Natural killer cell (primary cell): ENCODE data around the gene CHRNA3. TPM values are rescaled to one million over a fixed set of nuclear protein-coding genes. Genes with fewer than 3 reads are reported as not detected.

Experiments used
- ATAC-seq, 3 donors: fragments of 150-1000 bp in 2 of 3; fragments of 200-7000 bp in 1 of 3; cut with Tn5 transposase; 1 replicate in 1 of 3; 2 replicates in 2 of 3; pipeline ENCODE4 v1.10.0; 2021; ENCODE audit warnings: mild to moderate bottlenecking in 2 of 3, moderate library complexity in 2 of 3
- DNase-seq, 2 donors: peaks; one replicate each; pipeline versions ENCODE4 v3.0.0 to v3.0.0-alpha.2; 2013 to 2021; ENCODE audit warnings: mixed read lengths in 1 of 2
- H3K27ac ChIP-seq: one replicate; pipeline ENCODE4 v1.5.1; 2013; ENCODE audit warnings: mild to moderate bottlenecking, low read length
- H3K27me3 ChIP-seq: one replicate; pipeline ENCODE4 v1.6.1; 2013; ENCODE audit warnings: low read length; ENCODE audit not compliant: control insufficient read depth, insufficient read depth
- H3K36me3 ChIP-seq: one replicate; pipeline ENCODE4 v1.6.1; 2013; ENCODE audit warnings: low read length; ENCODE audit not compliant: control insufficient read depth, insufficient read depth
- H3K4me1 ChIP-seq: one replicate; pipeline ENCODE4 v1.6.1; 2013; ENCODE audit warnings: low read length; ENCODE audit not compliant: control insufficient read depth, insufficient read depth
- H3K4me3 ChIP-seq: one replicate; pipeline ENCODE4 v1.5.1; 2013; ENCODE audit warnings: low read length
- H3K9me3 ChIP-seq: one replicate; pipeline ENCODE4 v1.6.1; 2013; ENCODE audit warnings: low read length; ENCODE audit not compliant: control insufficient read depth, insufficient read depth
- H3K27ac Mint-ChIP-seq, 2 donors: one replicate each; pipeline ENCODE4 v1.8.0; 2022; ENCODE audit warnings: mild to moderate bottlenecking in 2 of 2, mixed read lengths in 2 of 2, moderate library complexity in 1 of 2
- H3K27me3 Mint-ChIP-seq, 2 donors: one replicate each; pipeline ENCODE4 v1.8.0; 2022; ENCODE audit warnings: low read depth in 2 of 2, mixed read lengths in 2 of 2
- H3K36me3 Mint-ChIP-seq: one replicate; pipeline ENCODE4 v1.8.0; 2022; ENCODE audit warnings: mixed read lengths
- H3K4me1 Mint-ChIP-seq, 2 donors: one replicate each; pipeline ENCODE4 v1.8.0; 2022; ENCODE audit warnings: mixed read lengths in 2 of 2
- H3K4me3 Mint-ChIP-seq: one replicate; pipeline ENCODE4 v1.8.0; 2022; ENCODE audit warnings: mild to moderate bottlenecking, moderate library complexity, mixed read lengths
- H3K9me3 Mint-ChIP-seq, 2 donors: one replicate each; pipeline ENCODE4 v1.8.0; 2022; ENCODE audit warnings: mixed read lengths in 2 of 2
- WGBS: methylation state at CpG from one replicate; pipeline ENCODE4 v1.1.7; 2013; ENCODE audit warnings: missing lambda C conversion rate; ENCODE audit not compliant: insufficient coverage; 5-methylcytosine and 5-hydroxymethylcytosine counted together
- intact Hi-C: fragments of 100-400 bp; cut with micrococcal nuclease; formaldehyde crosslinking; loops from one replicate; pipeline ENCODE4 v1.14.2; 2022
- total RNA-seq, 4 donors: library from RNA; stranded (reverse); fragments of 120-200 nt in 1 of 4; gene quantifications; one replicate each; pipeline versions ENCODE4 v1.2.3 to v1.2.4, GENCODE V29; 2013 to 2022
- TF ChIP-seq, protein P1 (sequence below): fragments of 200-600 bp; IDR thresholded peaks from one replicate; pipeline ENCODE4 v1.8.0; 2022; ENCODE audit warnings: antibody characterized with exemption

CHRNA3 gene
- total RNA-seq, 3 donors from 2014 or later (not counting 1 experiment from before 2014, with no cell fraction given), result not detected

DNA sequence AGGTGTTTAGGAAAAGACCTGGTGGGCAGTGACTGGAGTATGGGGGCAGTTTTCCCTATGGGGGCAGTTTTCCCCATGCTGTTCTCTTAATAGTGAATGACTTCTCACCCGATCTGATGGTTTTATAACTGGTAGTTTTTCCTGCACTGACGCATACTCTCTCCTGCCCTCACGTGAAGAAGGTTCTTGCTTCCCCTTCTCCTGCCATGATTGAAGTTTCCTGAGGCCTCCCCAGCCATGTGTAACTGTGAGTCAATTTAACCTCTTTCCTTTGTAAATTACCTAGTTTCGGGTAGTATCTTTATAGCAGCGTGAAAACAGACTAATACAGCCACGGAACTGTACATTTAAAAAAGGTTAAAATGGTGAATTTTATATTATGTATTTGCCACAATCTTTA is 45.2 kb upstream of the CHRNA3 start:
- ATAC-seq, result no peak
- Mint-ChIP-seq H3K27me3 (peaks cover 15 to 17% of the 10 kb centered on the region in 2 donors), H3K36me3 (no peaks in the 10 kb centered on the region), H3K27ac (no peak overlapping the region), H3K4me1 (no peaks in the 10 kb centered on the region), H3K4me3 (no peak overlapping the region), H3K9me3 (no peaks in the 10 kb centered on the region)
- TF ChIP-seq, protein P1, sequence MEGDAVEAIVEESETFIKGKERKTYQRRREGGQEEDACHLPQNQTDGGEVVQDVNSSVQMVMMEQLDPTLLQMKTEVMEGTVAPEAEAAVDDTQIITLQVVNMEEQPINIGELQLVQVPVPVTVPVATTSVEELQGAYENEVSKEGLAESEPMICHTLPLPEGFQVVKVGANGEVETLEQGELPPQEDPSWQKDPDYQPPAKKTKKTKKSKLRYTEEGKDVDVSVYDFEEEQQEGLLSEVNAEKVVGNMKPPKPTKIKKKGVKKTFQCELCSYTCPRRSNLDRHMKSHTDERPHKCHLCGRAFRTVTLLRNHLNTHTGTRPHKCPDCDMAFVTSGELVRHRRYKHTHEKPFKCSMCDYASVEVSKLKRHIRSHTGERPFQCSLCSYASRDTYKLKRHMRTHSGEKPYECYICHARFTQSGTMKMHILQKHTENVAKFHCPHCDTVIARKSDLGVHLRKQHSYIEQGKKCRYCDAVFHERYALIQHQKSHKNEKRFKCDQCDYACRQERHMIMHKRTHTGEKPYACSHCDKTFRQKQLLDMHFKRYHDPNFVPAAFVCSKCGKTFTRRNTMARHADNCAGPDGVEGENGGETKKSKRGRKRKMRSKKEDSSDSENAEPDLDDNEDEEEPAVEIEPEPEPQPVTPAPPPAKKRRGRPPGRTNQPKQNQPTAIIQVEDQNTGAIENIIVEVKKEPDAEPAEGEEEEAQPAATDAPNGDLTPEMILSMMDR, result no peak
- intact Hi-C loops, result no loop called here
- DNase-seq, result no peak
- H3K4me1 ChIP-seq, result no peaks in the 10 kb centered on the region
- H3K27ac ChIP-seq, result no peak overlapping the region
- 84% methylated on average over 3 of the region's 6 CpGs for WGBS
- no peaks in the 10 kb centered on the region for H3K27me3 ChIP-seq
- H3K9me3 ChIP-seq, result no peaks in the 10 kb centered on the region
- no peak overlapping the region for H3K4me3 ChIP-seq
- H3K36me3 ChIP-seq, result no peaks in the 10 kb centered on the region

DNA sequence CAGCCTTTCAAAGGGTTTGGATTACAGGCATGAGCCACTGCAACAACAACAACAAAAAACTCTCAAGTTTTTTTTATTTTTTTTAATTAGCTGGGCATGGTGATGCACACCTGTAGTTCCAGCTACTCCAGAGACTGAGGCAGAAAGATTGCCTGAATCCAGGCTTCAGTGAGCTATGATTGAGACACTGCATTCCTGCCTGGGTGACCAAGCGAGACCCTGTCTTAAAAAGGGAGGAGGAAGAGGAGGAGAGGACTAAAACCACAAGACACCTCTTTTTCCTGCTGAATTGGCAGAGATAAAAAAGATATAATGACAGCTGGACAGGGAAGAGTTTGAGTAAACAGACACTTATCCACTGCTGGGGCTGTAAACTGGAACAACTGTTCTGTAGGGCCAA is 42.9 kb upstream of the CHRNA3 start:
- H3K4me3 ChIP-seq, result no peak overlapping the region
- H3K4me1 ChIP-seq, result no peaks in the 10 kb centered on the region
- TF ChIP-seq, protein P1, result no peak
- no peak for ATAC-seq
- H3K27ac ChIP-seq, result no peak overlapping the region
- no peaks in the 10 kb centered on the region for H3K36me3 ChIP-seq
- Mint-ChIP-seq H3K27ac (no peak overlapping the region), H3K27me3 (peaks cover 13 to 17% of the 10 kb centered on the region in 2 donors), H3K9me3 (no peaks in the 10 kb centered on the region), H3K4me1 (no peaks in the 10 kb centered on the region), H3K4me3 (no peak overlapping the region), H3K36me3 (no peaks in the 10 kb centered on the region)
- H3K27me3 ChIP-seq, result no peaks in the 10 kb centered on the region
- WGBS, result 46% methylated on average over 1 of the region's 1 CpG
- intact Hi-C loops, result no loop called here
- no peaks in the 10 kb centered on the region for H3K9me3 ChIP-seq
- DNase-seq, result no peak

DNA sequence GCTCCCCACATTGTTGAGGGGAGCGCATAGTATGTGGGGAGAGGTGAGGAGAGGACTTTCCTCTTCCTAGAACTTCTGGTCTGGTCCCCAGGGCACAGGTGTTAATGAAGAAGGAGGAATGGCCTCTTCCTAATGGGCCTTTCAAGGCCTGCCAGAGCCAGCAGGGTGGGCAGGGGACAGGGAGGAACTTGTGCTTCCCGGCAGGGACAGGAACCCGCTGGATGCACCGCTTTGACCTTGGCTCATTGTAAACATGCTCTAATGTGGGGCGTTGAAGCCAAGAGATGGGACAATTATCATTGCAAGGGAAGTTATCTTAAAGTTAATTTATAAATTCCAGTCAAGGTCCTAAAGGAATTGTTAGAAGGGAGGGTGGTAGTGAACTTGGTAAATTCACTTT is 41.2 kb upstream of the CHRNA3 start:
- Mint-ChIP-seq H3K4me1 (no peaks in the 10 kb centered on the region), H3K36me3 (no peaks in the 10 kb centered on the region), H3K4me3 (no peak overlapping the region), H3K27ac (no peak overlapping the region), H3K9me3 (no peaks in the 10 kb centered on the region), H3K27me3 (peaks cover 5 to 6% of the 10 kb centered on the region in 2 donors)
- TF ChIP-seq, protein P1, result no peak
- H3K27ac ChIP-seq, result no peak overlapping the region
- no peaks in the 10 kb centered on the region for H3K27me3 ChIP-seq
- no peaks in the 10 kb centered on the region for H3K9me3 ChIP-seq
- 89% methylated on average over 5 of the region's 5 CpGs for WGBS
- no peak for DNase-seq
- ATAC-seq, result no peak
- intact Hi-C loops, result no loop called here
- no peaks in the 10 kb centered on the region for H3K36me3 ChIP-seq
- H3K4me3 ChIP-seq, result no peak overlapping the region
- no peaks in the 10 kb centered on the region for H3K4me1 ChIP-seq

DNA sequence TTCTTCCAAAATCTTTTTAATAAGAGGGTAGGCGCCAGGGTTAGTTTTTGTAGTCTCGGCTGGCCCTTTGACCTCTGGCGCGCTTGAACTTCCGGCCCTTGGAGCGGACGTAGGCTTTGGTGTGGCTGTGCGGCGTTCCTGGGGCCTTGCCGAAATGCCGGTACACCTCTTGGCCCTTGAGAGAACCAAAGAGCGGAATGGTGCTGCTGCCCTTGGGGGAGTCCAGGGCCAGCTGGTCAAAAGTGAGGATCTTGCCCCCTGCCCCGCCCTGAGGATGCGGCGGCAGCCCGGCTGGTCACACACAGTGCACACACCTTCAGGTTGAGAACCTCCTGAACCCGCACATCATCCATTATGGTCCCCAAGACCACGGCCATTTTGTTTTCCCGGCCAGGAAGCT is 40.2 kb upstream of the CHRNA3 start:
- no peaks in the 10 kb centered on the region for H3K9me3 ChIP-seq
- Mint-ChIP-seq H3K36me3 (no peaks in the 10 kb centered on the region), H3K4me1 (no peaks in the 10 kb centered on the region), H3K27me3 (peaks cover 5 to 6% of the 10 kb centered on the region in 2 donors), H3K27ac (no peak overlapping the region), H3K4me3 (no peak overlapping the region), H3K9me3 (no peaks in the 10 kb centered on the region)
- WGBS, result 95% methylated on average over 19 of the region's 19 CpGs
- no peaks in the 10 kb centered on the region for H3K4me1 ChIP-seq
- ATAC-seq, result no peak
- H3K4me3 ChIP-seq, result no peak overlapping the region
- intact Hi-C loops, result no loop called here
- DNase-seq, result no peak
- TF ChIP-seq, protein P1, result no peak
- H3K27ac ChIP-seq, result no peak overlapping the region
- no peaks in the 10 kb centered on the region for H3K36me3 ChIP-seq
- no peaks in the 10 kb centered on the region for H3K27me3 ChIP-seq
